ENCODE results near the gene PTPRN2. TPM values are rescaled to one million over a fixed set of nuclear protein-coding genes. Genes with fewer than 3 reads are reported as not detected.

PTPRN2 gene
- total RNA-seq, 1 experiment from 2014 or later: 1.2 TPM

DNA sequence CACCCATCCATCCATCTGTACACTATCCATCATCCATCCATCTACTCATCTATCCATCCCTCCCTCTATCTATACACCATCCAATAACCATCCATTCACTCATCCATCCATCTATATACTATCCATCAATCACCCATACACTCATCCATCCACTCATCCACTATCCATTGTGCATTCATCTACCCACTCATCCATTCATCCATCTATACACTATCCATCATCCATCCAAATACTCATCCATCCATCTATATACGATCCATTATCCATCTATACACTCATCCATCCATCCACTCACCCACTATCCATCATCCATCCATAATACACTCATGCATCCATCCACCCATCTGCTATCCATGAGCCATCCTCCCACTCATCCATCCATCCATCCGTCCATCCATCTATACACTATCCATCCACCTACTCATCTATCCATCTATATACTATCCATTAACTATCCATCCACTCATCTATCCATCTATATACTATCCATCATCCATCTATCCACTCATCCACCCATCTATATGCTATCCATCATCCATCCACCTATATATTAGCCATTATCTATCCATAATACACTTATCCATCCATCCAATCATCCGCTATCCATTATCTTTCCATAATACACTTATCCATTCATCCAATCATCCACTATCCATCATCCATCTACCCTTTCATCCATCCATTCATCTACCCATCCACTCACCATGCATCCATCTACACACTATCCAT, 765.5 kb downstream of the PTPRN2 start:
- Histone ChIP-seq H3K36me3 (no peaks in the 10 kb centered on the region), H3K27me3 (replicated peaks) (no peaks in the 10 kb centered on the region), H3K27ac (no peak overlapping the region), H3K9me3 (replicated peaks) (peaks cover 30% of the 10 kb centered on the region), H3K4me3 (no peak overlapping the region), H3K4me1 (replicated peaks) (no peaks in the 10 kb centered on the region)
- no peak for DNase-seq (ENCODE audit: low read depth in 1 of 2, low spot score in 2 of 2)

- Histone ChIP-seq H3K27me3 (replicated peaks) (no peaks in the 10 kb centered on the region), H3K9me3 (replicated peaks) (peaks cover 30% of the 10 kb centered on the region), H3K4me3 (no peak overlapping the region), H3K36me3 (no peaks in the 10 kb centered on the region), H3K27ac (no peak overlapping the region), H3K4me1 (replicated peaks) (no peaks in the 10 kb centered on the region)
- DNase-seq (ENCODE audit: low read depth in 1 of 2, low spot score in 2 of 2): no peak
These were observed 766.8 kb downstream of the PTPRN2 start for GRCh38 chr7:157820796-157821195.

GRCh38 chr7:157819455-157819807, 768.2 kb downstream of the PTPRN2 start:
- Histone ChIP-seq H3K9me3 (replicated peaks) (peaks cover 27% of the 10 kb centered on the region), H3K27ac (no peak overlapping the region), H3K27me3 (replicated peaks) (no peaks in the 10 kb centered on the region), H3K4me3 (no peak overlapping the region), H3K4me1 (replicated peaks) (no peaks in the 10 kb centered on the region), H3K36me3 (no peaks in the 10 kb centered on the region)
- DNase-seq (ENCODE audit: low read depth in 1 of 2, low spot score in 2 of 2): no peak

GRCh38 chr7:157818701-157819454, 768.7 kb downstream of the PTPRN2 start:
- H3K4me3 ChIP-seq: no peak overlapping the region
- H3K27ac ChIP-seq: no peak overlapping the region
- no peaks in the 10 kb centered on the region for H3K4me1 ChIP-seq (replicated peaks)
- no peaks in the 10 kb centered on the region for H3K36me3 ChIP-seq
- no peaks in the 10 kb centered on the region for H3K27me3 ChIP-seq (replicated peaks)
- peaks cover 23% of the 10 kb centered on the region for H3K9me3 ChIP-seq (replicated peaks)
- no peak for DNase-seq (ENCODE audit: low read depth in 1 of 2, low spot score in 2 of 2)

DNA sequence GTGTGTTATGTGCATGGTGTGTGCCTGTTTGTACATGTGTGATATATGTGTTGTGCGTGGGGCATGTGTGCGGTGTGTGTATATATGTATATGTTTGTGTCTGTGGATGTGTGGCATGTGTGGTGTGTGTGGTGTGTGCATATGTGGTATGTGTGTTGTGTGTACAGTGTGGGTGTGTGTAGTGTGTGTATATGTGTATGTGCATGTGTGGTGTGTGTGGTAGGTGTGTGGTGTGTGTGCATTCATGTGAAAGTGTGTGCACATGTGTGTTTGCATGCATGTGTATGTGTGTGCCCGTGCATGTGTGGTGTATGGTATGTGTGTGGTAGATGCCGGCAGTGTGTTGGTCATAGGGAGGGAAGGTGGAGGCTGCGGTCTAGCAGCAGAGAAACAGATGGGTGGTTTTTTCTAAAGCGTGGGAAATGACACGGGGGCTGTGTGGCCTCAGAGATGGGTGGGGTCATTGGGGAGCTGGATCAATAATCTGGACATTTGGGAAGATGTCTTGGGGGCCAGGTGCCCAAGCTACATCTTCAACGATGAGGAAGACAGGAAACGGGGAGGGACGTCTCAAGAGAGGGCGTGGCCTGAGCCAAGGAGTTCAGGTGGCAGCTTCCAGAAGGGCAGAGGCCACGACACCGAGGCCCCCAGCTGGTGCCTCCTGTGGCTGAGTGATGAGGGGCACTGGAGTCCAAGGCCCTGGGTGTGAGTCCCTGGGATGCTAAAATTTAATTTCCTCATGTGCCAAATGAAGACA, 769.5 kb downstream of the PTPRN2 start:
- no peaks in the 10 kb centered on the region for H3K36me3 ChIP-seq
- no peak overlapping the region for H3K27ac ChIP-seq
- H3K4me3 ChIP-seq: no peak overlapping the region
- no peak for DNase-seq (ENCODE audit: low read depth in 1 of 2, low spot score in 2 of 2)
- peaks cover 23% of the 10 kb centered on the region for H3K9me3 ChIP-seq (replicated peaks)
- H3K4me1 ChIP-seq (replicated peaks): no peaks in the 10 kb centered on the region
- H3K27me3 ChIP-seq (replicated peaks): no peaks in the 10 kb centered on the region

DNA sequence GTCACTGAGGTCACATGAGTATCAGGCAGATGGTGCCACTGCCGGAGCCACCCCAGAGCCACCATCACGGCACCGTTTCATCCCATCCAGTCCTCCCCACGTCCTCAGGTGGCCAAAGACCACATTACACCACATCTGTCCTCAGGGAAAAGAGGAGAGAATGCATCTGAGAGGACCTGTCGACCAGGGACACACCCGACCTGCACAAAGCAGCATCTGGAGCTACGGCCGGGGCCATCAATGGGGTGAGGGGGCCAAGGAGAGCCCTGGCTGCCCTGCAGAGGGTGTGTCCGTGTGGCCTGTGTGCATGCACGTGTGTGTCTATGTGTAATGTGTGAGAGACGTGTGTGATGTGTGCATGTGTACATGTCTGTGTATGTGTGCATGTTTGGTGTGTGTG, 770.2 kb downstream of the PTPRN2 start:
- Histone ChIP-seq H3K4me1 (replicated peaks) (no peaks in the 10 kb centered on the region), H3K36me3 (no peaks in the 10 kb centered on the region), H3K27me3 (replicated peaks) (no peaks in the 10 kb centered on the region), H3K4me3 (no peak overlapping the region), H3K27ac (no peak overlapping the region), H3K9me3 (replicated peaks) (peaks cover 23% of the 10 kb centered on the region)
- no peak for DNase-seq (ENCODE audit: low read depth in 1 of 2, low spot score in 2 of 2)

- Histone ChIP-seq H3K9me3 (replicated peaks) (peaks cover 23% of the 10 kb centered on the region; the same call in 1 of the 2 replicates), H3K36me3 (no peaks in the 10 kb centered on the region), H3K27ac (no peak overlapping the region), H3K4me1 (replicated peaks) (no peaks in the 10 kb centered on the region), H3K4me3 (no peak overlapping the region), H3K27me3 (replicated peaks) (no peaks in the 10 kb centered on the region)
- DNase-seq (ENCODE audit: low read depth in 1 of 2, low spot score in 2 of 2): no peak
These were observed 770.9 kb downstream of the PTPRN2 start for GRCh38 chr7:157816526-157817250.

- no peak for DNase-seq (ENCODE audit: low read depth in 1 of 2, low spot score in 2 of 2)
- peaks cover 23% of the 10 kb centered on the region; the same call in 1 of the 2 replicates for H3K9me3 ChIP-seq (replicated peaks)
- no peak overlapping the region for H3K4me3 ChIP-seq
These were observed 771.5 kb downstream of the PTPRN2 start for GRCh38 chr7:157816086-157816485.

GRCh38 chr7:157815706-157816022, 772.0 kb downstream of the PTPRN2 start:
- H3K9me3 ChIP-seq (replicated peaks): peaks cover 23% of the 10 kb centered on the region; the same call in 1 of the 2 replicates
- DNase-seq (ENCODE audit: low read depth in 1 of 2, low spot score in 2 of 2): no peak
- H3K4me1 ChIP-seq (replicated peaks): no peaks in the 10 kb centered on the region
- no peaks in the 10 kb centered on the region for H3K27me3 ChIP-seq (replicated peaks)
- H3K4me3 ChIP-seq: no peak overlapping the region
- no peak overlapping the region for H3K27ac ChIP-seq
- H3K36me3 ChIP-seq: no peaks in the 10 kb centered on the region

More at GRCh38 chr7:157816086-157816485, 771.5 kb downstream of the PTPRN2 start:
- Histone ChIP-seq H3K27me3 (replicated peaks) (no peaks in the 10 kb centered on the region), H3K4me1 (replicated peaks) (no peaks in the 10 kb centered on the region), H3K27ac (no peak overlapping the region), H3K36me3 (no peaks in the 10 kb centered on the region)

- DNase-seq (ENCODE audit: low read depth in 1 of 2, low spot score in 2 of 2): no peak
- Histone ChIP-seq H3K4me3 (no peak overlapping the region), H3K27ac (no peak overlapping the region), H3K27me3 (replicated peaks) (no peaks in the 10 kb centered on the region), H3K36me3 (no peaks in the 10 kb centered on the region), H3K4me1 (replicated peaks) (no peaks in the 10 kb centered on the region), H3K9me3 (replicated peaks) (peaks cover 22% of the 10 kb centered on the region; the same call in 1 of the 2 replicates)
These were observed 772.5 kb downstream of the PTPRN2 start for GRCh38 chr7:157814931-157815705.

GRCh38 chr7:157813741-157814661, 773.6 kb downstream of the PTPRN2 start:
- Histone ChIP-seq H3K36me3 (no peaks in the 10 kb centered on the region), H3K4me3 (no peak overlapping the region), H3K9me3 (replicated peaks) (peaks cover 25% of the 10 kb centered on the region), H3K4me1 (replicated peaks) (no peaks in the 10 kb centered on the region), H3K27me3 (replicated peaks) (no peaks in the 10 kb centered on the region), H3K27ac (no peak overlapping the region)
- no peak for DNase-seq (ENCODE audit: low read depth in 1 of 2, low spot score in 2 of 2)

GRCh38 chr7:157813053-157813452, 774.6 kb downstream of the PTPRN2 start:
- H3K4me3 ChIP-seq: no peak overlapping the region
- H3K4me1 ChIP-seq (replicated peaks): no peaks in the 10 kb centered on the region
- H3K9me3 ChIP-seq (replicated peaks): peaks cover 21% of the 10 kb centered on the region
- no peak overlapping the region for H3K27ac ChIP-seq
- no peaks in the 10 kb centered on the region for H3K27me3 ChIP-seq (replicated peaks)
- no peaks in the 10 kb centered on the region for H3K36me3 ChIP-seq
- no peak for DNase-seq (ENCODE audit: low read depth in 1 of 2, low spot score in 2 of 2)
